Endothelial cell of umbilical vein (primary cell): ENCODE data around the gene FKBP2. TPM values are rescaled to one million over a fixed set of nuclear protein-coding genes. Genes with fewer than 3 reads are reported as not detected.
A peak's percentile ranks its signal among the peaks of the same experiment; 100 is the strongest.

Source experiments
- BruUV-seq: library from RNA; stranded (reverse); fragments of 400-500 nt; replicated peaks from 2 replicates; lab custom pipeline; 2021; lab: Mats Ljungman, UMichigan
- CTCF ChIA-PET: fragments of 300-600, 350-600 bp; sonication (Branson Sonifier 250); formaldehyde crosslinking; loops from one replicate; lab custom pipeline; 2021; ENCODE audit warnings: antibody characterized with exemption, inconsistent platforms; lab: Charles Lee
- POLR2A ChIA-PET: fragments of 300-600, 350-600 bp; sonication (Branson Sonifier 250); formaldehyde crosslinking; loops from one replicate; lab custom pipeline; 2021; ENCODE audit warnings: antibody characterized with exemption, inconsistent platforms; lab: Charles Lee
- DNase-seq: peaks from one replicate; pipeline ENCODE4 v3.0.0-alpha.2; 2011; ENCODE audit warnings: low read depth, low spot score
- FAIRE-seq: peaks from 2 replicates; lab custom pipeline; 2011; peaks lifted over from hg19 to GRCh38; lab: Jason Lieb, UNC
- H2AFZ ChIP-seq: 2 replicates; pipeline ENCODE4 v1.6.0; 2012; ENCODE audit warnings: low read depth, low read length, control low read depth, inconsistent platforms
- H3K27ac ChIP-seq: 2 replicates; pipeline ENCODE4 v1.5.1; 2011; ENCODE audit warnings: low read depth, mild to moderate bottlenecking, control low read depth, low read length, moderate library complexity; ENCODE audit not compliant: insufficient read depth
- H3K27me3 ChIP-seq, 2 experiments: 2 replicates each; pipeline versions ENCODE4 v1.6.0 to v1.6.1; 2011; ENCODE audit warnings: low read length in 2 of 2, mixed read lengths in 1 of 2; ENCODE audit not compliant: control insufficient read depth in 2 of 2, insufficient read depth in 2 of 2
- H3K36me3 ChIP-seq, 2 experiments: 2 replicates in 1 of 2; 3 replicates in 1 of 2; pipeline ENCODE4 v1.5.1; 2011; ENCODE audit warnings: low read length in 2 of 2, mild to moderate bottlenecking in 1 of 2, moderate library complexity in 1 of 2; ENCODE audit not compliant: control insufficient read depth in 2 of 2, insufficient read depth in 2 of 2; ENCODE audit errors: extremely low read depth in 1 of 2
- H3K4me1 ChIP-seq: 3 replicates; pipeline ENCODE4 v1.5.1; 2011; ENCODE audit warnings: mild to moderate bottlenecking, low read length; ENCODE audit not compliant: control insufficient read depth, insufficient read depth; ENCODE audit errors: extremely low read depth
- H3K4me2 ChIP-seq: 2 replicates; pipeline ENCODE4 v1.6.1; 2011; ENCODE audit warnings: low read length, control low read depth, mixed read lengths; ENCODE audit not compliant: insufficient read depth
- H3K4me3 ChIP-seq, 3 experiments: fragments of 200-600 bp in 1 of 3; sonication (generic), shearing (Covaris generic) in 1 of 3; replicated peaks in 1 of 3; 2 replicates each; pipeline ENCODE4 v1.5.1; 2011 to 2016; ENCODE audit warnings: control low read depth in 3 of 3, low read length in 3 of 3, mild to moderate bottlenecking in 2 of 3, inconsistent platforms in 1 of 3, low read depth in 1 of 3, moderate library complexity in 1 of 3; ENCODE audit not compliant: insufficient read depth in 1 of 3
- H3K79me2 ChIP-seq: 2 replicates; pipeline ENCODE4 v1.6.0; 2012; ENCODE audit warnings: low read length, inconsistent platforms; ENCODE audit not compliant: control insufficient read depth, insufficient read depth
- H3K9ac ChIP-seq: replicated peaks from 2 replicates; pipeline ENCODE3; 2011; ENCODE audit warnings: low read length, control low read depth; ENCODE audit not compliant: insufficient read depth; ENCODE audit errors: extremely low read depth
- H3K9me1 ChIP-seq: replicated peaks from 3 replicates; pipeline ENCODE4 v1.6.0; 2011; ENCODE audit warnings: mild to moderate bottlenecking, low read length; ENCODE audit not compliant: control insufficient read depth, insufficient read depth; ENCODE audit errors: extremely low read depth
- H3K9me3 ChIP-seq: replicated peaks from 2 replicates; pipeline ENCODE4 v1.5.1; 2012; ENCODE audit warnings: low read length, inconsistent platforms; ENCODE audit not compliant: control insufficient read depth, insufficient read depth
- H4K20me1 ChIP-seq: replicated peaks from 2 replicates; pipeline ENCODE3; 2011; ENCODE audit warnings: mild to moderate bottlenecking, low read length; ENCODE audit not compliant: control insufficient read depth, insufficient read depth; ENCODE audit errors: extremely low read depth
- MAX ChIP-seq: IDR thresholded peaks from 2 replicates; pipeline ENCODE4 v1.6.1; 2011; ENCODE audit not compliant: insufficient read depth, insufficient read length
- POLR2A ChIP-seq: IDR thresholded peaks from 2 replicates; pipeline ENCODE4 v1.6.1; 2012; ENCODE audit warnings: low read depth, mild to moderate bottlenecking, control low read depth, low read length
- POLR2AphosphoS5 ChIP-seq: IDR thresholded peaks from 2 replicates; pipeline ENCODE4 v1.6.1; 2012; ENCODE audit warnings: low read depth, mild to moderate bottlenecking, control low read depth, low read length, moderate library complexity; ENCODE audit not compliant: insufficient read depth
- dilution Hi-C: fragments of 300-500 bp; cut with MboI; formaldehyde crosslinking; loops from one replicate; pipeline ENCODE4 v1.15.0; 2019; ENCODE audit warnings: low sequenced_read_pairs; ENCODE audit not compliant: extremely low pct_ligation_motif_present
- intact Hi-C: fragments of 100-400 bp; cut with micrococcal nuclease; formaldehyde crosslinking; loops from one replicate; pipeline ENCODE4 v1.10.0; 2022
- polyA plus RNA-seq, 4 experiments: library from polyadenylated mRNA; depleted of rRNA in 3 of 4; stranded (reverse) in 3 of 4; unstranded in 1 of 4; fragments of >200 nt; gene quantifications; 2 replicates each; pipeline versions ENCODE4 v1.2.1 to v1.2.3, GENCODE V29; 2011 to 2012; ENCODE audit warnings: missing spikeins in 1 of 4
- total RNA-seq: library from RNA; stranded (reverse); gene quantifications from 2 replicates; pipeline ENCODE4 v1.2.3, GENCODE V29; 2021

FKBP2 gene
- total and polyA plus RNA-seq, 2 donors (not counting 3 experiments of a cell fraction or from before 2014, with no cell fraction given), result 48.5 to 74.4 TPM

- peak within 1 kb of the TSS; percentile 71 for H3K9ac ChIP-seq
- peak within 1 kb of the TSS; percentile 75 for H3K4me2 ChIP-seq
- H3K36me3 ChIP-seq, result peaks cover 10 to 22% of the 10 kb centered on the region in 2 experiments
Measured at GRCh38 chr11:64206457-64207255, 34.2 kb upstream of the FKBP2 start, which contains the start of gene FERMT3. TSS of gene FERMT3 (plus strand) at chr11:64206721. CDS start at chr11:64207365, 644 bp downstream.

More at GRCh38 chr11:64206457-64207255, 34.2 kb upstream of the FKBP2 start, which contains the start of gene FERMT3:
- TF ChIP-seq POLR2A, result peak; percentile 45
- TF ChIP-seq MAX, result no peak
- peak; percentile 12 for TF ChIP-seq POLR2AphosphoS5
- DNase-seq, result no peak
- Histone ChIP-seq H3K27me3 (no peaks in the 10 kb centered on the region), H3K4me1 (peaks cover 34% of the 10 kb centered on the region), H4K20me1 (no peaks in the 10 kb centered on the region), H3K4me3 (peak within 1 kb of the TSS; percentile 18 to 42 (median 19)), H3K9me1 (no peaks in the 10 kb centered on the region), H3K79me2 (peaks cover 12% of the 10 kb centered on the region), H3K27ac (peak within 1 kb of the TSS; percentile 91), H3K9me3 (no peaks in the 10 kb centered on the region), H2AFZ (no peak within 1 kb of the TSS)
- CTCF ChIA-PET, result interaction anchor here (0.7 to 11.5 kb wide), 15 partner anchors 10 to 147 kb away, joined by 3 to 413 read pairs (median 10); partner anchors contain the start of genes CATSPERZ, ESRRA, NUDT22 and PLCB3
- intact Hi-C loops, result loop anchor here (1.0 kb wide), 4 partner anchors 20 to 35 kb away; partner anchors contain the start of genes DNAJC4, FKBP2, NUDT22 and STIP1
- POLR2A ChIA-PET, result interaction anchor here (0.6 to 1.6 kb wide), 3 partner anchors 21 to 94 kb away, joined by 5 to 6 read pairs (median 5); partner anchors contain the start of gene STIP1
- FAIRE-seq, result peak; percentile 70
- BruUV-seq, result TSS peak; percentile 80
- dilution Hi-C loops, result no loop called here
